Sigmoid colon (tissue), 4 donors: Measurements from ENCODE around the gene TBC1D21.
"Not testable (repeated sequence)": the region's sequence is repeated elsewhere in the genome, so short reads cannot be mapped to it uniquely, and the experiment has no call there.

Source experiments
- CTCF ChIP-seq, 4 experiments: fragments of 450-650 bp in 3 of 4; fragments of 200-600 bp in 1 of 4; IDR thresholded peaks; one replicate each; pipeline ENCODE4 v1.5.1; 2016 to 2019; ENCODE audit warnings: antibody characterized with exemption in 4 of 4, mild to moderate bottlenecking in 3 of 4, moderate library complexity in 2 of 4
- POLR2A ChIP-seq, 2 donors: fragments of 450-650 bp; IDR thresholded peaks; one replicate each; pipeline ENCODE4 v1.6.1; 2016; ENCODE audit warnings: antibody characterized with exemption in 2 of 2, mild to moderate bottlenecking in 2 of 2, moderate library complexity in 2 of 2
- POLR2AphosphoS5 ChIP-seq, 4 donors: sonication (generic); formaldehyde crosslinking; IDR thresholded peaks; one replicate each; pipeline ENCODE4 v1.6.1; 2017; ENCODE audit warnings: antibody characterized with exemption in 4 of 4

- TF ChIP-seq POLR2A, CTCF, POLR2AphosphoS5 (IDR thresholded peaks at IDR 0.05): not testable (repeated sequence)
Observed at GRCh38 chr15:73938516-73938915, 65.2 kb downstream of the TBC1D21 start.
